GM18505 (cell line): ENCODE data around the gene COL6A2.
"Not testable (repeated sequence)": the region's sequence is repeated elsewhere in the genome, so short reads cannot be mapped to it uniquely, and the experiment has no call there.

Source experiments
- ATAC-seq: cut with Tn5 transposase; IDR thresholded peaks from one replicate; pipeline ENCODE4 v1.9.1; 2021; ENCODE audit not compliant: unreplicated experiment
- POLR2A ChIP-seq: IDR thresholded peaks from 4 replicates; pipeline ENCODE4 v1.6.1; 2011; ENCODE audit warnings: borderline replicate concordance; ENCODE audit not compliant: insufficient read depth, insufficient read length; ENCODE audit errors: extremely low read depth

Gene COL6A2

GRCh38 chr21:46158666-46159300 is 60.9 kb downstream of the COL6A2 start:
- ATAC-seq = no peak

GRCh38 chr21:46159390-46159789 is 61.5 kb downstream of the COL6A2 start:
- ATAC-seq = no peak
- TF ChIP-seq POLR2A = no peak

More at GRCh38 chr21:46158666-46159300, 60.9 kb downstream of the COL6A2 start:
- no peak for TF ChIP-seq POLR2A

GRCh38 chr21:46159841-46160656 is 62.1 kb downstream of the COL6A2 start:
- no peak for TF ChIP-seq POLR2A
- no peak for ATAC-seq

- no peak for TF ChIP-seq POLR2A
- no peak for ATAC-seq
Measured at GRCh38 chr21:46160657-46160906, 62.7 kb downstream of the COL6A2 start.

GRCh38 chr21:46160907-46161632 is 63.2 kb downstream of the COL6A2 start:
- no peak for ATAC-seq
- TF ChIP-seq POLR2A = no peak

GRCh38 chr21:46161633-46162592 is 64.0 kb downstream of the COL6A2 start:
- no peak for ATAC-seq
- TF ChIP-seq POLR2A = no peak

GRCh38 chr21:46163380-46163779 is 65.5 kb downstream of the COL6A2 start:
- TF ChIP-seq POLR2A = no peak
- no peak for ATAC-seq

- ATAC-seq = no peak
- no peak for TF ChIP-seq POLR2A
Measured at GRCh38 chr21:46165098-46165497, 67.2 kb downstream of the COL6A2 start.

GRCh38 chr21:46168238-46168637 is 70.3 kb downstream of the COL6A2 start:
- TF ChIP-seq POLR2A = no peak
- no peak for ATAC-seq

- TF ChIP-seq POLR2A = no peak
- ATAC-seq = no peak
Measured at GRCh38 chr21:46168659-46169386, 70.9 kb downstream of the COL6A2 start.

- ATAC-seq = not testable (repeated sequence)
Measured at GRCh38 chr21:46170436-46171193, 72.7 kb downstream of the COL6A2 start.

GRCh38 chr21:46171585-46171984 is 73.7 kb downstream of the COL6A2 start:
- no peak for TF ChIP-seq POLR2A
- no peak for ATAC-seq
